Kidney glomerular epithelial cell (primary cell): ENCODE data around the gene RNF138.
"Not testable (repeated sequence)": the region's sequence is repeated elsewhere in the genome, so short reads cannot be mapped to it uniquely, and the experiment has no call there.

Experiments
- DNase-seq: peaks from one replicate; lab custom pipeline; 2025; lab: John Stamatoyannopoulos, UW

RNF138 gene

GRCh38 chr18:32091724-32092421 is at the start of gene RNF138:
RNF138 (plus strand) TSS chr18:32091874; CDS start chr18:32092777, 903 bp downstream.
- DNase-seq = peak; percentile 72

GRCh38 chr18:32042337-32042736 is 49.3 kb upstream of the RNF138 start:
- DNase-seq = no peak

GRCh38 chr18:32048507-32049091 is 43.1 kb upstream of the RNF138 start:
- no peak for DNase-seq

- DNase-seq = peak; percentile 17
These were observed 42.1 kb upstream of the RNF138 start for GRCh38 chr18:32049393-32050171.

- no peak for DNase-seq
These were observed 34.9 kb upstream of the RNF138 start for GRCh38 chr18:32056613-32057358.

GRCh38 chr18:32057624-32058165 is 34.0 kb upstream of the RNF138 start:
- no peak for DNase-seq

- DNase-seq = no peak
These were observed 31.6 kb upstream of the RNF138 start for GRCh38 chr18:32060026-32060425.

GRCh38 chr18:32067375-32068167 is 24.1 kb upstream of the RNF138 start:
- no peak for DNase-seq

GRCh38 chr18:32072321-32072720 is 19.4 kb upstream of the RNF138 start:
- DNase-seq = peak; percentile 19

- no peak for DNase-seq
These were observed 17.5 kb upstream of the RNF138 start for GRCh38 chr18:32074206-32074605.

GRCh38 chr18:32078845-32079244 is 12.8 kb upstream of the RNF138 start:
- no peak for DNase-seq

GRCh38 chr18:32081881-32082280 is 9.8 kb upstream of the RNF138 start:
- no peak for DNase-seq

GRCh38 chr18:32083781-32084180 is 7.9 kb upstream of the RNF138 start:
- no peak for DNase-seq

- DNase-seq = no peak
These were observed 4.8 kb upstream of the RNF138 start for GRCh38 chr18:32086881-32087280.

GRCh38 chr18:32090831-32091230 is 843 bp upstream of the RNF138 start:
- not testable (repeated sequence) for DNase-seq

GRCh38 chr18:32091325-32091723 is 350 bp upstream of the RNF138 start:
- DNase-seq = no peak

- DNase-seq = peak; percentile 84
These were observed 888 bp downstream of the RNF138 start for GRCh38 chr18:32092422-32093101.

- DNase-seq = peak; percentile 18
These were observed 1.4 kb downstream of the RNF138 start for GRCh38 chr18:32093102-32093511.

GRCh38 chr18:32093523-32093922 is 1.8 kb downstream of the RNF138 start:
- DNase-seq = no peak

- DNase-seq = no peak
These were observed 3.7 kb downstream of the RNF138 start for GRCh38 chr18:32095192-32095899.
